ENCODE results near the gene DBH.

GRCh38 chr9:133632806-133633680 is 3.1 kb upstream of the DBH start:
- TF ChIP-seq, protein P1, sequence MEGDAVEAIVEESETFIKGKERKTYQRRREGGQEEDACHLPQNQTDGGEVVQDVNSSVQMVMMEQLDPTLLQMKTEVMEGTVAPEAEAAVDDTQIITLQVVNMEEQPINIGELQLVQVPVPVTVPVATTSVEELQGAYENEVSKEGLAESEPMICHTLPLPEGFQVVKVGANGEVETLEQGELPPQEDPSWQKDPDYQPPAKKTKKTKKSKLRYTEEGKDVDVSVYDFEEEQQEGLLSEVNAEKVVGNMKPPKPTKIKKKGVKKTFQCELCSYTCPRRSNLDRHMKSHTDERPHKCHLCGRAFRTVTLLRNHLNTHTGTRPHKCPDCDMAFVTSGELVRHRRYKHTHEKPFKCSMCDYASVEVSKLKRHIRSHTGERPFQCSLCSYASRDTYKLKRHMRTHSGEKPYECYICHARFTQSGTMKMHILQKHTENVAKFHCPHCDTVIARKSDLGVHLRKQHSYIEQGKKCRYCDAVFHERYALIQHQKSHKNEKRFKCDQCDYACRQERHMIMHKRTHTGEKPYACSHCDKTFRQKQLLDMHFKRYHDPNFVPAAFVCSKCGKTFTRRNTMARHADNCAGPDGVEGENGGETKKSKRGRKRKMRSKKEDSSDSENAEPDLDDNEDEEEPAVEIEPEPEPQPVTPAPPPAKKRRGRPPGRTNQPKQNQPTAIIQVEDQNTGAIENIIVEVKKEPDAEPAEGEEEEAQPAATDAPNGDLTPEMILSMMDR (IDR thresholded peaks at IDR 0.05) = no peak
- TF ChIP-seq POLR2A (IDR thresholded peaks at IDR 0.05) = no peak
- no peak for TF ChIP-seq EP300 (IDR thresholded peaks at IDR 0.05)

Data from sigmoid colon (tissue), 4 donors.